BE2C (cell line): ENCODE results near the gene FOXO3.
"Not testable (repeated sequence)": the region's sequence is repeated elsewhere in the genome, so short reads cannot be mapped to it uniquely, and the experiment has no call there.

ENCODE experiments used
- DNase-seq: peaks from one replicate; pipeline ENCODE4 v3.0.0-alpha.2; 2020
- H3K27me3 ChIP-seq: fragments of 250-450 bp; sonication (Bioruptor Pico); 2 replicates; pipeline ENCODE4 v1.5.1; 2020; ENCODE audit warnings: mild to moderate bottlenecking
- H3K36me3 ChIP-seq: fragments of 250-450 bp; sonication (Bioruptor Pico); 2 replicates; pipeline ENCODE4 v1.5.1; 2020; ENCODE audit warnings: mild to moderate bottlenecking
- H3K4me1 ChIP-seq: fragments of 250-450 bp; sonication (Bioruptor Pico); 2 replicates; pipeline ENCODE4 v1.5.1; 2020
- H3K4me3 ChIP-seq: 2 replicates; pipeline ENCODE4 v1.5.1; 2011; ENCODE audit warnings: low read depth, low read length
- H3K9me3 ChIP-seq: fragments of 250-450 bp; sonication (Bioruptor Pico); 2 replicates; pipeline ENCODE4 v1.5.1; 2020
- TF ChIP-seq, protein P1 (sequence below): IDR thresholded peaks from 2 replicates; pipeline ENCODE4 v1.5.1; 2012; ENCODE audit warnings: mild to moderate bottlenecking, low read depth, low read length

Gene FOXO3

DNA sequence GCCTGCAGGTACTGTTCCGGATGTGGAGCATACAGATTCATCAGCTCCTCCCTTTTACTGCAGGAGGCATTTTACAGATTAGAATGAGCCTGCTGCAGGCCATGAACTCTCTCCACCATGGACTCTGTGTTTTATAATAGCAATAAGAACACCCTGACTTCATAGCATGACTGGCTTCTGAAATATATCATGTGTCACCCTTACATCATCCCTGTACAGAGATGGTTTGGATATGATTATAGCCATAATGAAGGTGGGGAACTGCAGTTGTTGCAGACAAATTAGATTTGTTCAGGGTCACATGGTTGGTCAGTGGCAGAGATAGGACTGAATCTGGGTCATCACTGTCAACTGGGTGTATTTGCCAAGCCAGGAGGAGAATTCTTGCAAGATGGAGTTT is 100.7 kb downstream of the FOXO3 start:
- H3K36me3 ChIP-seq, result peaks cover 5% of the 10 kb centered on the region
- TF ChIP-seq, protein P1, sequence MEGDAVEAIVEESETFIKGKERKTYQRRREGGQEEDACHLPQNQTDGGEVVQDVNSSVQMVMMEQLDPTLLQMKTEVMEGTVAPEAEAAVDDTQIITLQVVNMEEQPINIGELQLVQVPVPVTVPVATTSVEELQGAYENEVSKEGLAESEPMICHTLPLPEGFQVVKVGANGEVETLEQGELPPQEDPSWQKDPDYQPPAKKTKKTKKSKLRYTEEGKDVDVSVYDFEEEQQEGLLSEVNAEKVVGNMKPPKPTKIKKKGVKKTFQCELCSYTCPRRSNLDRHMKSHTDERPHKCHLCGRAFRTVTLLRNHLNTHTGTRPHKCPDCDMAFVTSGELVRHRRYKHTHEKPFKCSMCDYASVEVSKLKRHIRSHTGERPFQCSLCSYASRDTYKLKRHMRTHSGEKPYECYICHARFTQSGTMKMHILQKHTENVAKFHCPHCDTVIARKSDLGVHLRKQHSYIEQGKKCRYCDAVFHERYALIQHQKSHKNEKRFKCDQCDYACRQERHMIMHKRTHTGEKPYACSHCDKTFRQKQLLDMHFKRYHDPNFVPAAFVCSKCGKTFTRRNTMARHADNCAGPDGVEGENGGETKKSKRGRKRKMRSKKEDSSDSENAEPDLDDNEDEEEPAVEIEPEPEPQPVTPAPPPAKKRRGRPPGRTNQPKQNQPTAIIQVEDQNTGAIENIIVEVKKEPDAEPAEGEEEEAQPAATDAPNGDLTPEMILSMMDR, result no peak
- peaks cover 38% of the 10 kb centered on the region for H3K4me1 ChIP-seq
- no peaks in the 10 kb centered on the region for H3K9me3 ChIP-seq
- no peaks in the 10 kb centered on the region for H3K27me3 ChIP-seq
- DNase-seq, result peak; percentile 67
- H3K4me3 ChIP-seq, result no peak overlapping the region

- TF ChIP-seq, protein P1, result no peak
- Histone ChIP-seq H3K4me1 (peaks cover 33% of the 10 kb centered on the region), H3K9me3 (no peaks in the 10 kb centered on the region), H3K36me3 (peaks cover 5% of the 10 kb centered on the region), H3K4me3 (no peak overlapping the region), H3K27me3 (no peaks in the 10 kb centered on the region)
- DNase-seq, result no peak
These were observed 101.3 kb downstream of the FOXO3 start for GRCh38 chr6:108661982-108662381.

- no peak for DNase-seq
- Histone ChIP-seq H3K9me3 (no peaks in the 10 kb centered on the region), H3K4me3 (no peak overlapping the region), H3K27me3 (no peaks in the 10 kb centered on the region), H3K4me1 (peaks cover 33% of the 10 kb centered on the region), H3K36me3 (peaks cover 5% of the 10 kb centered on the region)
- TF ChIP-seq, protein P1, result no peak
These were observed 102.0 kb downstream of the FOXO3 start for GRCh38 chr6:108662702-108663101.

DNA sequence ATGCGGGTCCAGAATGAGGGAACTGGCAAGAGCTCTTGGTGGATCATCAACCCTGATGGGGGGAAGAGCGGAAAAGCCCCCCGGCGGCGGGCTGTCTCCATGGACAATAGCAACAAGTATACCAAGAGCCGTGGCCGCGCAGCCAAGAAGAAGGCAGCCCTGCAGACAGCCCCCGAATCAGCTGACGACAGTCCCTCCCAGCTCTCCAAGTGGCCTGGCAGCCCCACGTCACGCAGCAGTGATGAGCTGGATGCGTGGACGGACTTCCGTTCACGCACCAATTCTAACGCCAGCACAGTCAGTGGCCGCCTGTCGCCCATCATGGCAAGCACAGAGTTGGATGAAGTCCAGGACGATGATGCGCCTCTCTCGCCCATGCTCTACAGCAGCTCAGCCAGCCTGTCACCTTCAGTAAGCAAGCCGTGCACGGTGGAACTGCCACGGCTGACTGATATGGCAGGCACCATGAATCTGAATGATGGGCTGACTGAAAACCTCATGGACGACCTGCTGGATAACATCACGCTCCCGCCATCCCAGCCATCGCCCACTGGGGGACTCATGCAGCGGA is 102.9 kb downstream of the FOXO3 start:
- peak; percentile 79 for DNase-seq
- not testable (repeated sequence) for H3K36me3 ChIP-seq, H3K9me3 ChIP-seq, H3K27me3 ChIP-seq
- peaks cover 33% of the 10 kb centered on the region for H3K4me1 ChIP-seq
- H3K4me3 ChIP-seq, result 0 out of 2 replicates have a peak overlapping the region, but pooled peaks have one; percentile 8

DNA sequence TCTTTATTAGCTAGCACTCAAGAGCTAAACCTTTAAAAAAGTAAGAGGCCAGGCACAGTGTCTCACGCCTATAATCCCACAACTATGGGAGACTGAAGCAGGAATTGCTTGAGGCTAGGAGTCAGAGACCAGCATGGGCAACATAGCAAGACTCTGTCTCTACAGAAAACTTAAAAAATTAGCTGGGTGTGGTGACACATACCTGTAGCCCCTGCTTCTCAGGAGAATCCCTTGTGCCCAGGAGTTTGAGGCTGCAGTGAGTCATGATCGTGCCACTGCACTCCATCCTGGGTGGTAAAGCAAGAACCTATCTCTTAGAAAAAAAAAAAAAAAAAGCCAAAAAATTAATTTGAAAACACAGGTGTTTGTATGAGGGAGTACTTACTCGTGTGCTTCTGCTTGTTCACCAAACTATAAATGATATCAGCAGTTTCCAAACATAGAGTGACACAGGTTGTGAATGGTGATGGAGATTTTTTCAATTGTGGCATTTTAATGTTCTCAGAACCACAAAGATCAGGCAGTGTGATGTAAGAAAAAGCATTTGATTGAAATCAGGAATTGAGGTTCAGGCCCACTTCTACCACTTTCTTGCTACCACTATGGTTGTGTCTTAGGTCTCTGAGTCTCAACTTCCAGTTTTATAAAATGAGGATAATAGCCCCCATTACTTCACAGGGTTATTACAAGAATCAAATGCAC is 104.9 kb downstream of the FOXO3 start:
- peaks cover 5% of the 10 kb centered on the region for H3K36me3 ChIP-seq
- TF ChIP-seq, protein P1, result no peak
- no peaks in the 10 kb centered on the region for H3K9me3 ChIP-seq
- H3K4me1 ChIP-seq, result peaks cover 20% of the 10 kb centered on the region
- H3K4me3 ChIP-seq, result no peak overlapping the region
- no peaks in the 10 kb centered on the region for H3K27me3 ChIP-seq
- DNase-seq, result no peak

GRCh38 chr6:108666656-108667260 is 106.0 kb downstream of the FOXO3 start:
- H3K4me1 ChIP-seq, result peaks cover 16% of the 10 kb centered on the region
- H3K36me3 ChIP-seq, result peaks cover 5% of the 10 kb centered on the region
- H3K9me3 ChIP-seq, result no peaks in the 10 kb centered on the region
- DNase-seq, result no peak
- no peaks in the 10 kb centered on the region for H3K27me3 ChIP-seq
- TF ChIP-seq, protein P1, result no peak
- no peak overlapping the region for H3K4me3 ChIP-seq
